ENCODE measurements around the gene RPS28.
A peak's percentile ranks its signal among the peaks of the same experiment; 100 is the strongest.
"Not testable (repeated sequence)": the region's sequence is repeated elsewhere in the genome, so short reads cannot be mapped to it uniquely, and the experiment has no call there.

RPS28 gene

GRCh38 chr19:8321067-8321985 lies at the start of gene RPS28, which contains the start of gene NDUFA7:
RPS28 (plus strand) TSS chr19:8321496; CDS start chr19:8321531, 35 bp downstream.
NDUFA7 (minus strand) TSS chr19:8321375; CDS start chr19:8321358, 17 bp downstream.
- H3K36me3 ChIP-seq (ENCODE audit: control insufficient read depth, insufficient read depth, low read length, severe bottlenecking) = peaks cover 22% of the 10 kb centered on the region
- H3K9ac ChIP-seq (ENCODE audit: low read length) = peak within 1 kb of the TSS; percentile 100
- no peaks in the 10 kb centered on the region for H3K27me3 ChIP-seq (replicated peaks; ENCODE audit: control insufficient read depth, insufficient read depth, low read length)
- H3K4me3 ChIP-seq (ENCODE audit: low read length) = peak within 1 kb of the TSS; percentile 100
- peak; percentile 99 for DNase-seq (ENCODE audit: low read depth)
- peaks cover 26% of the 10 kb centered on the region for H3K4me1 ChIP-seq (ENCODE audit: control insufficient read depth, insufficient read depth, low read length)
- no peaks in the 10 kb centered on the region for H3K9me3 ChIP-seq (ENCODE audit: control insufficient read depth, low read length)

- H3K4me1 ChIP-seq (ENCODE audit: control insufficient read depth, insufficient read depth, low read length); H3K9me3 ChIP-seq (ENCODE audit: control insufficient read depth, low read length); H3K4me3 ChIP-seq (ENCODE audit: low read length); H3K9ac ChIP-seq (ENCODE audit: low read length); DNase-seq (ENCODE audit: low read depth); H3K27me3 ChIP-seq (replicated peaks; ENCODE audit: control insufficient read depth, insufficient read depth, low read length); H3K36me3 ChIP-seq (ENCODE audit: control insufficient read depth, insufficient read depth, low read length, severe bottlenecking): not testable (repeated sequence)
Observed at GRCh38 chr19:8276508-8276907, 44.8 kb upstream of the RPS28 start.

GRCh38 chr19:8291337-8291736 lies 30.0 kb upstream of the RPS28 start:
- not testable (repeated sequence) for H3K36me3 ChIP-seq (ENCODE audit: control insufficient read depth, insufficient read depth, low read length, severe bottlenecking); H3K9me3 ChIP-seq (ENCODE audit: control insufficient read depth, low read length); H3K9ac ChIP-seq (ENCODE audit: low read length); H3K4me1 ChIP-seq (ENCODE audit: control insufficient read depth, insufficient read depth, low read length); H3K27me3 ChIP-seq (replicated peaks; ENCODE audit: control insufficient read depth, insufficient read depth, low read length); H3K4me3 ChIP-seq (ENCODE audit: low read length); DNase-seq (ENCODE audit: low read depth)

GRCh38 chr19:8302357-8302691 lies 19.0 kb upstream of the RPS28 start:
- Histone ChIP-seq H3K4me1 (ENCODE audit: control insufficient read depth, insufficient read depth, low read length) (peaks cover 9% of the 10 kb centered on the region), H3K4me3 (ENCODE audit: low read length) (no peak overlapping the region), H3K9ac (ENCODE audit: low read length) (no peak overlapping the region), H3K27me3 (replicated peaks; ENCODE audit: control insufficient read depth, insufficient read depth, low read length) (no peaks in the 10 kb centered on the region), H3K9me3 (ENCODE audit: control insufficient read depth, low read length) (no peaks in the 10 kb centered on the region), H3K36me3 (ENCODE audit: control insufficient read depth, insufficient read depth, low read length, severe bottlenecking) (no peaks in the 10 kb centered on the region)
- no peak for DNase-seq (ENCODE audit: low read depth)

- H3K27me3 ChIP-seq (replicated peaks; ENCODE audit: control insufficient read depth, insufficient read depth, low read length) = no peaks in the 10 kb centered on the region
- H3K36me3 ChIP-seq (ENCODE audit: control insufficient read depth, insufficient read depth, low read length, severe bottlenecking) = no peaks in the 10 kb centered on the region
- DNase-seq (ENCODE audit: low read depth) = no peak
- H3K9me3 ChIP-seq (ENCODE audit: control insufficient read depth, low read length) = no peaks in the 10 kb centered on the region
- peaks cover 13% of the 10 kb centered on the region for H3K4me1 ChIP-seq (ENCODE audit: control insufficient read depth, insufficient read depth, low read length)
- H3K4me3 ChIP-seq (ENCODE audit: low read length) = no peak overlapping the region
- H3K9ac ChIP-seq (ENCODE audit: low read length) = no peak overlapping the region
Observed at GRCh38 chr19:8302734-8303133, 18.6 kb upstream of the RPS28 start.

GRCh38 chr19:8304841-8305621 lies 16.3 kb upstream of the RPS28 start:
- Histone ChIP-seq H3K9me3 (ENCODE audit: control insufficient read depth, low read length) (no peaks in the 10 kb centered on the region), H3K9ac (ENCODE audit: low read length) (no peak overlapping the region), H3K4me1 (ENCODE audit: control insufficient read depth, insufficient read depth, low read length) (peaks cover 20% of the 10 kb centered on the region), H3K36me3 (ENCODE audit: control insufficient read depth, insufficient read depth, low read length, severe bottlenecking) (peaks cover 9% of the 10 kb centered on the region), H3K27me3 (replicated peaks; ENCODE audit: control insufficient read depth, insufficient read depth, low read length) (no peaks in the 10 kb centered on the region), H3K4me3 (ENCODE audit: low read length) (no peak overlapping the region)
- no peak for DNase-seq (ENCODE audit: low read depth)

GRCh38 chr19:8305798-8306197 lies 15.5 kb upstream of the RPS28 start:
- peaks cover 20% of the 10 kb centered on the region for H3K4me1 ChIP-seq (ENCODE audit: control insufficient read depth, insufficient read depth, low read length)
- no peak overlapping the region for H3K9ac ChIP-seq (ENCODE audit: low read length)
- no peaks in the 10 kb centered on the region for H3K9me3 ChIP-seq (ENCODE audit: control insufficient read depth, low read length)
- peaks cover 11% of the 10 kb centered on the region for H3K36me3 ChIP-seq (ENCODE audit: control insufficient read depth, insufficient read depth, low read length, severe bottlenecking)
- no peak overlapping the region for H3K4me3 ChIP-seq (ENCODE audit: low read length)
- H3K27me3 ChIP-seq (replicated peaks; ENCODE audit: control insufficient read depth, insufficient read depth, low read length) = no peaks in the 10 kb centered on the region
- DNase-seq (ENCODE audit: low read depth) = no peak

GRCh38 chr19:8306235-8307054 lies 14.9 kb upstream of the RPS28 start:
- no peaks in the 10 kb centered on the region for H3K27me3 ChIP-seq (replicated peaks; ENCODE audit: control insufficient read depth, insufficient read depth, low read length)
- no peak overlapping the region for H3K4me3 ChIP-seq (ENCODE audit: low read length)
- DNase-seq (ENCODE audit: low read depth) = no peak
- no peaks in the 10 kb centered on the region for H3K9me3 ChIP-seq (ENCODE audit: control insufficient read depth, low read length)
- H3K36me3 ChIP-seq (ENCODE audit: control insufficient read depth, insufficient read depth, low read length, severe bottlenecking) = peaks cover 17% of the 10 kb centered on the region
- H3K4me1 ChIP-seq (ENCODE audit: control insufficient read depth, insufficient read depth, low read length) = peaks cover 20% of the 10 kb centered on the region
- no peak overlapping the region for H3K9ac ChIP-seq (ENCODE audit: low read length)

GRCh38 chr19:8307400-8307964 lies 13.8 kb upstream of the RPS28 start:
- Histone ChIP-seq H3K4me1 (ENCODE audit: control insufficient read depth, insufficient read depth, low read length) (peaks cover 16% of the 10 kb centered on the region), H3K9me3 (ENCODE audit: control insufficient read depth, low read length) (no peaks in the 10 kb centered on the region), H3K27me3 (replicated peaks; ENCODE audit: control insufficient read depth, insufficient read depth, low read length) (no peaks in the 10 kb centered on the region), H3K36me3 (ENCODE audit: control insufficient read depth, insufficient read depth, low read length, severe bottlenecking) (peaks cover 27% of the 10 kb centered on the region), H3K4me3 (ENCODE audit: low read length) (peak overlapping the region; percentile 80), H3K9ac (ENCODE audit: low read length) (peak overlapping the region; percentile 59)
- no peak for DNase-seq (ENCODE audit: low read depth)

- H3K9ac ChIP-seq (ENCODE audit: low read length) = peak within 1 kb of the TSS; percentile 59
- H3K4me1 ChIP-seq (ENCODE audit: control insufficient read depth, insufficient read depth, low read length) = peaks cover 13% of the 10 kb centered on the region
- H3K27me3 ChIP-seq (replicated peaks; ENCODE audit: control insufficient read depth, insufficient read depth, low read length) = no peaks in the 10 kb centered on the region
- H3K36me3 ChIP-seq (ENCODE audit: control insufficient read depth, insufficient read depth, low read length, severe bottlenecking) = peaks cover 29% of the 10 kb centered on the region
- H3K9me3 ChIP-seq (ENCODE audit: control insufficient read depth, low read length) = no peaks in the 10 kb centered on the region
- peak within 1 kb of the TSS; percentile 80 for H3K4me3 ChIP-seq (ENCODE audit: low read length)
- peak; percentile 96 for DNase-seq (ENCODE audit: low read depth)
Observed at GRCh38 chr19:8307965-8308866, 13.1 kb upstream of the RPS28 start, which contains the start of gene CD320. CD320 (minus strand) TSS chr19:8308358; CDS start chr19:8308290, 68 bp downstream.
